MG63 (cell line): ENCODE results near the gene ABTB2. TPM values are rescaled to one million over a fixed set of nuclear protein-coding genes. Genes with fewer than 3 reads are reported as not detected.

ENCODE experiments used
- DNase-seq: peaks from one replicate; pipeline ENCODE4 v3.0.0-alpha.2; 2020
- H3K27me3 ChIP-seq: fragments of 250-450 bp; sonication (Bioruptor Pico); 2 replicates; pipeline ENCODE4 v1.5.1; 2020; ENCODE audit warnings: mild to moderate bottlenecking, moderate library complexity
- H3K36me3 ChIP-seq: fragments of 250-450 bp; sonication (Bioruptor Pico); 2 replicates; pipeline ENCODE4 v1.5.1; 2020; ENCODE audit warnings: mild to moderate bottlenecking, moderate library complexity
- H3K4me3 ChIP-seq: fragments of 250-450 bp; sonication (Bioruptor Pico); 2 replicates; pipeline ENCODE4 v1.5.1; 2020; ENCODE audit warnings: mild to moderate bottlenecking, moderate library complexity
- H3K9me3 ChIP-seq: fragments of 250-450 bp; sonication (Bioruptor Pico); 2 replicates; pipeline ENCODE4 v1.5.1; 2020; ENCODE audit warnings: mild to moderate bottlenecking, moderate library complexity
- total RNA-seq: library from RNA; depleted of rRNA; stranded (reverse); fragments of >200 nt; shearing (Covaris generic); gene quantifications from 2 replicates; pipeline ENCODE4 v1.2.3, GENCODE V29; 2014; ENCODE audit warnings: low replicate concordance

The ABTB2 gene
- total RNA-seq, 1 experiment from 2014 or later = 2.6 TPM

GRCh38 chr11:34351051-34351450 is 6.8 kb downstream of the ABTB2 start:
- Histone ChIP-seq H3K9me3 (no peaks in the 10 kb centered on the region), H3K27me3 (no peaks in the 10 kb centered on the region), H3K4me3 (no peak overlapping the region), H3K36me3 (no peaks in the 10 kb centered on the region; the same call in 1 of the 2 replicates)
- DNase-seq = no peak

GRCh38 chr11:34349882-34350281 is 7.9 kb downstream of the ABTB2 start:
- no peaks in the 10 kb centered on the region for H3K9me3 ChIP-seq
- no peak for DNase-seq
- no peaks in the 10 kb centered on the region for H3K27me3 ChIP-seq
- H3K36me3 ChIP-seq = no peaks in the 10 kb centered on the region; the same call in 1 of the 2 replicates
- H3K4me3 ChIP-seq = no peak overlapping the region

- no peak for DNase-seq
- no peaks in the 10 kb centered on the region for H3K27me3 ChIP-seq
- no peaks in the 10 kb centered on the region for H3K9me3 ChIP-seq
- no peaks in the 10 kb centered on the region; the same call in 1 of the 2 replicates for H3K36me3 ChIP-seq
- H3K4me3 ChIP-seq = no peak overlapping the region
Observed at GRCh38 chr11:34348919-34349318, 8.9 kb downstream of the ABTB2 start.

GRCh38 chr11:34348096-34348495 is 9.7 kb downstream of the ABTB2 start:
- DNase-seq = no peak
- Histone ChIP-seq H3K9me3 (no peaks in the 10 kb centered on the region), H3K36me3 (no peaks in the 10 kb centered on the region; the same call in 1 of the 2 replicates), H3K4me3 (no peak overlapping the region), H3K27me3 (no peaks in the 10 kb centered on the region)

GRCh38 chr11:34346551-34346950 is 11.3 kb downstream of the ABTB2 start:
- H3K4me3 ChIP-seq = no peak overlapping the region
- H3K9me3 ChIP-seq = no peaks in the 10 kb centered on the region
- DNase-seq = peak; percentile 34
- H3K27me3 ChIP-seq = no peaks in the 10 kb centered on the region; the same call in 1 of the 2 replicates
- H3K36me3 ChIP-seq = no peaks in the 10 kb centered on the region; the same call in 1 of the 2 replicates

GRCh38 chr11:34345991-34346480 is 11.8 kb downstream of the ABTB2 start:
- Histone ChIP-seq H3K36me3 (no peaks in the 10 kb centered on the region; the same call in 1 of the 2 replicates), H3K27me3 (no peaks in the 10 kb centered on the region; the same call in 1 of the 2 replicates), H3K4me3 (no peak overlapping the region), H3K9me3 (no peaks in the 10 kb centered on the region)
- peak; percentile 85 for DNase-seq

GRCh38 chr11:34345540-34345876 is 12.3 kb downstream of the ABTB2 start:
- Histone ChIP-seq H3K36me3 (no peaks in the 10 kb centered on the region), H3K4me3 (no peak overlapping the region), H3K27me3 (no peaks in the 10 kb centered on the region; the same call in 1 of the 2 replicates), H3K9me3 (no peaks in the 10 kb centered on the region)
- DNase-seq = no peak

GRCh38 chr11:34344768-34345539 is 12.9 kb downstream of the ABTB2 start:
- Histone ChIP-seq H3K36me3 (no peaks in the 10 kb centered on the region), H3K9me3 (no peaks in the 10 kb centered on the region), H3K4me3 (no peak overlapping the region), H3K27me3 (no peaks in the 10 kb centered on the region; the same call in 1 of the 2 replicates)
- DNase-seq = peak; percentile 84

GRCh38 chr11:34344410-34344767 is 13.4 kb downstream of the ABTB2 start:
- H3K36me3 ChIP-seq = no peaks in the 10 kb centered on the region
- DNase-seq = no peak

GRCh38 chr11:34343686-34344085 is 14.1 kb downstream of the ABTB2 start:
- DNase-seq = no peak
- H3K9me3 ChIP-seq = no peaks in the 10 kb centered on the region

More at GRCh38 chr11:34344410-34344767, 13.4 kb downstream of the ABTB2 start:
- Histone ChIP-seq H3K9me3 (no peaks in the 10 kb centered on the region), H3K27me3 (no peaks in the 10 kb centered on the region; the same call in 1 of the 2 replicates), H3K4me3 (no peak overlapping the region)

GRCh38 chr11:34343153-34343552 is 14.7 kb downstream of the ABTB2 start:
- DNase-seq = peak; percentile 67
- Histone ChIP-seq H3K9me3 (no peaks in the 10 kb centered on the region), H3K4me3 (no peak overlapping the region), H3K36me3 (no peaks in the 10 kb centered on the region), H3K27me3 (no peaks in the 10 kb centered on the region; the same call in 1 of the 2 replicates)

More at GRCh38 chr11:34343686-34344085, 14.1 kb downstream of the ABTB2 start:
- Histone ChIP-seq H3K27me3 (no peaks in the 10 kb centered on the region; the same call in 1 of the 2 replicates), H3K36me3 (no peaks in the 10 kb centered on the region), H3K4me3 (no peak overlapping the region)

GRCh38 chr11:34341931-34342533 is 15.8 kb downstream of the ABTB2 start:
- no peak overlapping the region for H3K4me3 ChIP-seq
- DNase-seq = no peak
- H3K36me3 ChIP-seq = no peaks in the 10 kb centered on the region
- no peaks in the 10 kb centered on the region for H3K9me3 ChIP-seq
- no peaks in the 10 kb centered on the region; the same call in 1 of the 2 replicates for H3K27me3 ChIP-seq

GRCh38 chr11:34341096-34341495 is 16.7 kb downstream of the ABTB2 start:
- H3K27me3 ChIP-seq = no peaks in the 10 kb centered on the region; the same call in 1 of the 2 replicates
- H3K4me3 ChIP-seq = no peak overlapping the region
- no peaks in the 10 kb centered on the region for H3K36me3 ChIP-seq
- no peak for DNase-seq
- H3K9me3 ChIP-seq = no peaks in the 10 kb centered on the region

- H3K27me3 ChIP-seq = no peaks in the 10 kb centered on the region; the same call in 1 of the 2 replicates
- no peak overlapping the region for H3K4me3 ChIP-seq
- no peaks in the 10 kb centered on the region for H3K36me3 ChIP-seq
- DNase-seq = no peak
- no peaks in the 10 kb centered on the region for H3K9me3 ChIP-seq
Observed at GRCh38 chr11:34340653-34341052, 17.2 kb downstream of the ABTB2 start.

- Histone ChIP-seq H3K4me3 (no peak overlapping the region), H3K27me3 (no peaks in the 10 kb centered on the region; the same call in 1 of the 2 replicates), H3K9me3 (no peaks in the 10 kb centered on the region), H3K36me3 (no peaks in the 10 kb centered on the region)
- DNase-seq = no peak
Observed at GRCh38 chr11:34339149-34340064, 18.4 kb downstream of the ABTB2 start.

- no peak for DNase-seq
- Histone ChIP-seq H3K9me3 (no peaks in the 10 kb centered on the region), H3K4me3 (no peak overlapping the region), H3K36me3 (no peaks in the 10 kb centered on the region), H3K27me3 (no peaks in the 10 kb centered on the region; the same call in 1 of the 2 replicates)
Observed at GRCh38 chr11:34337016-34337415, 20.8 kb downstream of the ABTB2 start.
